H1 (cell line): ENCODE data around the gene HECTD3. TPM values are rescaled to one million over a fixed set of nuclear protein-coding genes. Genes with fewer than 3 reads are reported as not detected.

Source experiments
- BACH1 ChIP-seq: IDR thresholded peaks from 2 replicates; pipeline ENCODE4 v1.6.1; 2012; ENCODE audit warnings: low read length, improper control_type of control experiment
- CBX8 ChIP-seq: fragments of 300-800, 300-1000 bp; sonication (generic); IDR thresholded peaks from 2 replicates; pipeline ENCODE4 v1.7.1; 2016; ENCODE audit warnings: low read depth, low read length, borderline replicate concordance
- polyA plus RNA-seq, 7 experiments: library from polyadenylated mRNA; depleted of rRNA in 3 of 7; stranded (reverse) in 5 of 7; unstranded in 2 of 7; fragments of >200 nt in 5 of 7; fragments of 200-250 nt in 2 of 7; gene quantifications; 1 replicate in 5 of 7; 2 replicates in 1 of 7; 4 replicates in 1 of 7; pipeline versions ENCODE4 v1.2.1 to v1.2.3, GENCODE V29; 2011 to 2013; ENCODE audit warnings: missing spikeins in 2 of 7, mixed read lengths in 2 of 7
- total RNA-seq: library from RNA; stranded (reverse); fragmentation: NEBNext Ultra II Directional; extraction: Animal tissue kit (Norgen Biotek cat#: 25700); gene quantifications from 2 replicates; pipeline ENCODE4 v1.2.1, GENCODE V29; 2021
- TF ChIP-seq, protein P1 (sequence below), 3 experiments: IDR thresholded peaks; 1 replicate in 2 of 3; 2 replicates in 1 of 3; pipeline versions ENCODE4 v1.5.1 to v1.6.1; 2011; ENCODE audit warnings: low read length in 3 of 3, mild to moderate bottlenecking in 3 of 3, inconsistent platforms in 2 of 3, low read depth in 1 of 3, moderate library complexity in 1 of 3; ENCODE audit not compliant: insufficient read depth in 1 of 3; ENCODE audit errors: control extremely low read depth in 1 of 3

The HECTD3 gene
- total and polyA plus RNA-seq, 2 of the 8 experiments (the other 6 are each of a cell fraction or from before 2014, with no cell fraction given): 32.9 to 52.7 TPM

DNA sequence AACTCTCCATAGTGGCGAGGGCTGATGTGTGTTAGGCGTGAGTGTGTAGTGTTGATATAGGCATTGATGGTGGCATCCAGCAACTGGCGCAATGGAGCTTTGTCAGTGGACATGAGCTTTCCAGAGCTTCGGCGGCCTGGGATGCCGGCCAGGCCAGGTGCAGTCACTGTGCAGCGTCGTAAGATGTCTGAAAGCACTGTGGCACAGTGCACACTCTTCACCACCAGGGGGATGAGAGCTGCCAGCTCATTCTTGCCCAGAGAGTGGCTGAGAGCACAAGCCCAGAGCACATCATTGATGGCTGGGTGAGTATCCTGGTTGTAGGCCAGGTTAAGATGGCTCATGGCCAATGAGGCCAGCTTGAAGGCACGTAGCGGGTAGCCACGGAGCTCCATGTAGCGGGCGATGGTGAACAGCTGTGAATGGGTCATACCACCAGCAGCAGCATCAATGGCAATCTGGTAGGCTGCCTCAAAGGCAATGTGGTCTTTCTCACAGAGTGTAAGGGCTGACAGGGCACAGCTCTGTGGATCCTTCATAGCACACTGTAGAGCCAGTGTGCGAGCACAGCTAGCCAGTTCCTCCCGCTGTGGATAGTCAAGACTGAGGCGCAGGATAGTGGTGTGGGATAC lies 7.6 kb upstream of the HECTD3 start (continued):
- TF ChIP-seq, protein P1, sequence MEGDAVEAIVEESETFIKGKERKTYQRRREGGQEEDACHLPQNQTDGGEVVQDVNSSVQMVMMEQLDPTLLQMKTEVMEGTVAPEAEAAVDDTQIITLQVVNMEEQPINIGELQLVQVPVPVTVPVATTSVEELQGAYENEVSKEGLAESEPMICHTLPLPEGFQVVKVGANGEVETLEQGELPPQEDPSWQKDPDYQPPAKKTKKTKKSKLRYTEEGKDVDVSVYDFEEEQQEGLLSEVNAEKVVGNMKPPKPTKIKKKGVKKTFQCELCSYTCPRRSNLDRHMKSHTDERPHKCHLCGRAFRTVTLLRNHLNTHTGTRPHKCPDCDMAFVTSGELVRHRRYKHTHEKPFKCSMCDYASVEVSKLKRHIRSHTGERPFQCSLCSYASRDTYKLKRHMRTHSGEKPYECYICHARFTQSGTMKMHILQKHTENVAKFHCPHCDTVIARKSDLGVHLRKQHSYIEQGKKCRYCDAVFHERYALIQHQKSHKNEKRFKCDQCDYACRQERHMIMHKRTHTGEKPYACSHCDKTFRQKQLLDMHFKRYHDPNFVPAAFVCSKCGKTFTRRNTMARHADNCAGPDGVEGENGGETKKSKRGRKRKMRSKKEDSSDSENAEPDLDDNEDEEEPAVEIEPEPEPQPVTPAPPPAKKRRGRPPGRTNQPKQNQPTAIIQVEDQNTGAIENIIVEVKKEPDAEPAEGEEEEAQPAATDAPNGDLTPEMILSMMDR (IDR thresholded peaks at IDR 0.05; ENCODE audit: control extremely low read depth in 1 of 3, insufficient read depth in 1 of 3, low read depth in 1 of 3, low read length in 3 of 3): peak; percentile 87 to 97 (median 96)
- TF ChIP-seq CBX8 (no peak), BACH1 (0 out of 2 replicates have a peak, but pooled peaks have one; percentile 12)
- TF ChIP-seq, all 59 proteins: peak for 8
